Caco-2 (cell line): ENCODE data around the gene SP6. TPM values are rescaled to one million over a fixed set of nuclear protein-coding genes. Genes with fewer than 3 reads are reported as not detected.

Experiments
- BruUV-seq: library from RNA; stranded (reverse); fragments of 400-500 nt; replicated peaks from 2 replicates; lab custom pipeline; 2021; lab: Mats Ljungman, UMichigan
- CTCF ChIA-PET: fragments of 300-600 bp; sonication (Branson Sonifier 250); formaldehyde crosslinking; loops from one replicate; lab custom pipeline; 2022; ENCODE audit warnings: antibody characterized with exemption; lab: Charles Lee
- POLR2A ChIA-PET: fragments of 300-600 bp; sonication (Branson Sonifier 250); formaldehyde crosslinking; loops from one replicate; lab custom pipeline; 2022; ENCODE audit warnings: antibody characterized with exemption; lab: Charles Lee
- DNase-seq, 2 experiments: peaks; one replicate each; pipeline versions ENCODE4 v3.0.0 to v3.0.0-alpha.2; 2020 to 2022
- H3K27me3 ChIP-seq: replicated peaks from 2 replicates; pipeline ENCODE4 v1.6.0; 2011; ENCODE audit warnings: low read length; ENCODE audit not compliant: control insufficient read depth, insufficient read depth
- H3K36me3 ChIP-seq: 2 replicates; pipeline ENCODE4 v1.5.1; 2011; ENCODE audit warnings: low read length; ENCODE audit not compliant: control insufficient read depth, insufficient read depth
- H3K4me1 ChIP-seq: fragments of 250-450 bp; sonication (Bioruptor Pico); 2 replicates; pipeline ENCODE4 v1.5.1; 2020; ENCODE audit warnings: mild to moderate bottlenecking
- H3K4me3 ChIP-seq: 2 replicates; pipeline ENCODE4 v1.5.1; 2011; ENCODE audit warnings: low read depth, mild to moderate bottlenecking, control low read depth, low read length
- H3K9me3 ChIP-seq: fragments of 250-450 bp; sonication (Bioruptor Pico); 2 replicates; pipeline ENCODE4 v1.5.1; 2020; ENCODE audit warnings: mild to moderate bottlenecking, moderate library complexity
- H3K27ac Mint-ChIP-seq: one replicate; pipeline ENCODE4 v1.8.0; 2022; ENCODE audit warnings: mixed read lengths; ENCODE audit not compliant: unreplicated experiment
- H3K27me3 Mint-ChIP-seq: one replicate; pipeline ENCODE4 v1.8.0; 2022; ENCODE audit warnings: mixed read lengths; ENCODE audit not compliant: insufficient read depth, unreplicated experiment
- H3K36me3 Mint-ChIP-seq: one replicate; pipeline ENCODE4 v1.8.0; 2022; ENCODE audit warnings: mild to moderate bottlenecking, mixed read lengths; ENCODE audit not compliant: insufficient read depth, unreplicated experiment
- H3K4me1 Mint-ChIP-seq: one replicate; pipeline ENCODE4 v1.8.0; 2022; ENCODE audit warnings: low read depth, mixed read lengths; ENCODE audit not compliant: unreplicated experiment
- H3K4me3 Mint-ChIP-seq: one replicate; pipeline ENCODE4 v1.8.0; 2022; ENCODE audit warnings: mild to moderate bottlenecking, moderate library complexity, mixed read lengths; ENCODE audit not compliant: unreplicated experiment
- H3K9me3 Mint-ChIP-seq: one replicate; pipeline ENCODE4 v1.8.0; 2022; ENCODE audit warnings: mixed read lengths; ENCODE audit not compliant: unreplicated experiment
- CTCF ChIP-seq, 2 experiments: fragments of 200-600 bp in 1 of 2; IDR thresholded peaks; 1 replicate in 1 of 2; 2 replicates in 1 of 2; pipeline versions ENCODE4 v1.5.1 to v1.8.0; 2011 to 2022; ENCODE audit warnings: antibody characterized with exemption in 1 of 2, control low read depth in 1 of 2, inconsistent platforms in 1 of 2, low read depth in 1 of 2, low read length in 1 of 2, mild to moderate bottlenecking in 1 of 2, moderate library complexity in 1 of 2; ENCODE audit not compliant: insufficient read depth in 1 of 2, severe bottlenecking in 1 of 2, unreplicated experiment in 1 of 2
- intact Hi-C: fragments of 100-400 bp; cut with micrococcal nuclease; formaldehyde crosslinking; loops from one replicate; pipeline ENCODE4 v1.10.0; 2022; ENCODE audit not compliant: unreplicated experiment
- total RNA-seq: library from RNA; stranded (reverse); gene quantifications from 2 replicates; pipeline ENCODE4 v1.2.3, GENCODE V29; 2022

The SP6 gene
- total RNA-seq, 1 experiment from 2014 or later, result 25.0 TPM

- BruUV-seq, result no TSS peak
- peak overlapping the region; percentile 93 for H3K27ac Mint-ChIP-seq
Observed at GRCh38 chr17:47811709-47812108, 39.3 kb downstream of the SP6 start.

GRCh38 chr17:47810901-47811635 lies 39.9 kb downstream of the SP6 start:
- Histone ChIP-seq H3K27me3 (no peaks in the 10 kb centered on the region), H3K9me3 (no peaks in the 10 kb centered on the region), H3K4me1 (peaks cover 36% of the 10 kb centered on the region), H3K4me3 (no peak overlapping the region), H3K36me3 (peaks cover 12% of the 10 kb centered on the region; the same call in 1 of the 2 replicates)
- CTCF ChIA-PET, result interaction anchor here (1.0 to 2.0 kb wide), 6 partner anchors 11 to 161 kb away, joined by 4 to 20 read pairs (median 7); partner anchors contain the start of genes KPNB1, LRRC46, MRPL10 and OSBPL7
- no peak for TF ChIP-seq CTCF (IDR thresholded peaks at IDR 0.05; ENCODE audit: insufficient read depth in 1 of 2, low read depth in 1 of 2, low read length in 1 of 2, severe bottlenecking in 1 of 2, unreplicated experiment in 1 of 2)
- Mint-ChIP-seq H3K27me3 (no peaks in the 10 kb centered on the region), H3K4me3 (peak overlapping the region; percentile 56), H3K36me3 (peaks cover 36% of the 10 kb centered on the region), H3K4me1 (peaks cover 36% of the 10 kb centered on the region), H3K27ac (peak overlapping the region; percentile 93), H3K9me3 (no peaks in the 10 kb centered on the region)
- POLR2A ChIA-PET, result interaction anchor here (0.6 to 1.3 kb wide), 4 partner anchors 20 to 123 kb away, joined by 3 to 25 read pairs (median 4); partner anchors contain the start of genes LRRC46 and MRPL10
- intact Hi-C loops, result loop anchor here (1.0 kb wide), 4 partner anchors 10 to 84 kb away; partner anchors contain the start of genes LRRC46, MRPL10, OSBPL7 and SCRN2
- DNase-seq, result peak in 1 of 2 experiments; percentile 48
- BruUV-seq, result TSS peak; percentile 87

More at GRCh38 chr17:47811709-47812108, 39.3 kb downstream of the SP6 start:
- POLR2A ChIA-PET, result interaction anchor here (0.6 kb wide), 1 partner anchor 20 kb away, joined by 6 read pairs; the partner anchor contains the start of genes LRRC46 and MRPL10
- H3K4me1 ChIP-seq, result peaks cover 36% of the 10 kb centered on the region
- no peak for DNase-seq
- Mint-ChIP-seq H3K36me3 (peaks cover 29% of the 10 kb centered on the region), H3K9me3 (no peaks in the 10 kb centered on the region), H3K4me1 (peaks cover 36% of the 10 kb centered on the region), H3K27me3 (no peaks in the 10 kb centered on the region), H3K4me3 (peak overlapping the region; percentile 56)
- H3K9me3 ChIP-seq, result no peaks in the 10 kb centered on the region
- no peaks in the 10 kb centered on the region for H3K27me3 ChIP-seq
- TF ChIP-seq CTCF (IDR thresholded peaks at IDR 0.05; ENCODE audit: insufficient read depth in 1 of 2, low read depth in 1 of 2, low read length in 1 of 2, severe bottlenecking in 1 of 2, unreplicated experiment in 1 of 2), result no peak
- CTCF ChIA-PET, result interaction anchor here (1.2 kb wide), 2 partner anchors 10 to 20 kb away, joined by 4 to 7 read pairs; partner anchors contain the start of genes LRRC46, MRPL10 and OSBPL7
- intact Hi-C loops, result no loop called here
- no peak overlapping the region for H3K4me3 ChIP-seq
- H3K36me3 ChIP-seq, result peaks cover 13% of the 10 kb centered on the region; the same call in 1 of the 2 replicates

- H3K4me3 ChIP-seq, result no peak overlapping the region
- Mint-ChIP-seq H3K4me3 (peak overlapping the region; percentile 56), H3K36me3 (peaks cover 36% of the 10 kb centered on the region), H3K27me3 (no peaks in the 10 kb centered on the region), H3K27ac (peak overlapping the region; percentile 93), H3K4me1 (peaks cover 36% of the 10 kb centered on the region), H3K9me3 (no peaks in the 10 kb centered on the region)
- peaks cover 12% of the 10 kb centered on the region; the same call in 1 of the 2 replicates for H3K36me3 ChIP-seq
- DNase-seq, result peak; percentile 100
- CTCF ChIA-PET, result interaction anchor here (0.5 to 2.0 kb wide), 14 partner anchors 9 to 270 kb away, joined by 3 to 20 read pairs (median 4); partner anchors contain the start of genes KPNB1, LRRC46, MRPL10 and OSBPL7
- BruUV-seq, result no TSS peak
- no peaks in the 10 kb centered on the region for H3K9me3 ChIP-seq
- POLR2A ChIA-PET, result interaction anchor here (0.6 to 1.3 kb wide), 3 partner anchors 21 to 123 kb away, joined by 3 to 25 read pairs (median 3); partner anchors contain the start of genes LRRC46 and MRPL10
- H3K4me1 ChIP-seq, result peaks cover 36% of the 10 kb centered on the region
- intact Hi-C loops, result loop anchor here (1.0 kb wide), 4 partner anchors 11 to 85 kb away; partner anchors contain the start of genes LRRC46, MRPL10, OSBPL7 and SCRN2
- no peak for TF ChIP-seq CTCF (IDR thresholded peaks at IDR 0.05; ENCODE audit: insufficient read depth in 1 of 2, low read depth in 1 of 2, low read length in 1 of 2, severe bottlenecking in 1 of 2, unreplicated experiment in 1 of 2)
- H3K27me3 ChIP-seq, result no peaks in the 10 kb centered on the region
Observed at GRCh38 chr17:47810200-47810821, 40.7 kb downstream of the SP6 start.
